HCEC 1CT (cell line): Measurements from ENCODE around the gene ZNF609.
"Not testable (repeated sequence)": the region's sequence is repeated elsewhere in the genome, so short reads cannot be mapped to it uniquely, and the experiment has no call there.

Source experiments
- DNase-seq: peaks from one replicate; pipeline ENCODE4 v3.0.0-alpha.2; 2017

ZNF609 gene

GRCh38 chr15:64455961-64456371 is 4.4 kb upstream of the ZNF609 start:
- DNase-seq: no peak

GRCh38 chr15:64456634-64457108 is 3.7 kb upstream of the ZNF609 start:
- no peak for DNase-seq

- DNase-seq: no peak
Measured at GRCh38 chr15:64459066-64459781, 1.2 kb upstream of the ZNF609 start.

- peak; percentile 82 for DNase-seq
Measured at GRCh38 chr15:64460724-64461720, 644 bp downstream of the ZNF609 start.

- no peak for DNase-seq
Measured at GRCh38 chr15:64461721-64462162, 1.4 kb downstream of the ZNF609 start.

- no peak for DNase-seq
Measured at GRCh38 chr15:64462492-64462891, 2.1 kb downstream of the ZNF609 start.

- DNase-seq: peak; percentile 23
Measured at GRCh38 chr15:64464276-64465005, 4.1 kb downstream of the ZNF609 start.

GRCh38 chr15:64466408-64467141 is 6.2 kb downstream of the ZNF609 start:
- DNase-seq: no peak

GRCh38 chr15:64472161-64472560 is 11.8 kb downstream of the ZNF609 start:
- no peak for DNase-seq

- DNase-seq: no peak
Measured at GRCh38 chr15:64474846-64475245, 14.5 kb downstream of the ZNF609 start.

GRCh38 chr15:64476550-64476949 is 16.2 kb downstream of the ZNF609 start:
- DNase-seq: no peak

GRCh38 chr15:64478863-64479262 is 18.5 kb downstream of the ZNF609 start:
- no peak for DNase-seq

GRCh38 chr15:64480891-64481290 is 20.5 kb downstream of the ZNF609 start:
- no peak for DNase-seq

- DNase-seq: no peak
Measured at GRCh38 chr15:64483749-64484148, 23.4 kb downstream of the ZNF609 start.

- no peak for DNase-seq
Measured at GRCh38 chr15:64485796-64486195, 25.4 kb downstream of the ZNF609 start.

GRCh38 chr15:64490598-64491259 is 30.4 kb downstream of the ZNF609 start:
- no peak for DNase-seq

- no peak for DNase-seq
Measured at GRCh38 chr15:64493641-64494040, 33.3 kb downstream of the ZNF609 start.

GRCh38 chr15:64495968-64496367 is 35.6 kb downstream of the ZNF609 start:
- not testable (repeated sequence) for DNase-seq

GRCh38 chr15:64500695-64501395 is 40.5 kb downstream of the ZNF609 start:
- no peak for DNase-seq

- no peak for DNase-seq
Measured at GRCh38 chr15:64501396-64501715, 41.0 kb downstream of the ZNF609 start.

- no peak for DNase-seq
Measured at GRCh38 chr15:64502151-64502550, 41.8 kb downstream of the ZNF609 start.
